ENCODE measurements around the gene PCMT1.

Gene PCMT1

DNA sequence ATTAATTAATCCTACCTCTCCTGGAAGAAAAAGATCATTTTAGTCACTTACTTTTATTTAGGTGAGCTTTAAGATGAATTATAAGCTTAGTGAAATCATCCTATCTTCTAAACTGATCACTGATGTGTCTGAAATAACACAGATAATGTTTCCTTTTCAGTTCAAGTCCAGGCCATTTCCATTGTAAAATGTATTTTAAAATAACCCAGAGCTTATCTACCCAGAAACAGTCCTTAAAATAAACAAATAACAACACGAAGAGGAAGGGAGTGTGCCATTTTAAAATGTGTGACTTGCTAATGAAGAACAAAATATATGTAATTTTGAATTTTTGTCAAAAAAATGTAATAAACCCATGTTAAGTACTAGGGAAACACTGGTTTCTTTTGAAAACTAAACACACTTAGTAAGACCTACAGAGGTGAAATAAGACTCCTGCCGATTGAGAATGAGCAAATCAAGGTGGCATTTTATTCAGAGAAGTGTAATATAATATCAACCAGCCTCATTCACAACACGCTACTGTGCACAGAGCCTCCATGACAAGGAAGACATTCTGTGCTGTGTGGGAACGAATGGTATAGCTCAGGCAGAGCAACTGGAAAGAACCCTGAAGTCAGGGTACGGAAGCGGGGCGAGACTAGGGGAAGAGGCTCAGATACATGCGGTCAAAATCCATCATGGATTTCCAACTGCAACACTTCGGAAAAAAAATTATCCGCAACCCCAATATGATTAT is 106.9 kb downstream of the PCMT1 start:
- DNase-seq: no peak

GRCh38 chr6:149857541-149857940 is 108.0 kb downstream of the PCMT1 start:
- no peak for DNase-seq

DNA sequence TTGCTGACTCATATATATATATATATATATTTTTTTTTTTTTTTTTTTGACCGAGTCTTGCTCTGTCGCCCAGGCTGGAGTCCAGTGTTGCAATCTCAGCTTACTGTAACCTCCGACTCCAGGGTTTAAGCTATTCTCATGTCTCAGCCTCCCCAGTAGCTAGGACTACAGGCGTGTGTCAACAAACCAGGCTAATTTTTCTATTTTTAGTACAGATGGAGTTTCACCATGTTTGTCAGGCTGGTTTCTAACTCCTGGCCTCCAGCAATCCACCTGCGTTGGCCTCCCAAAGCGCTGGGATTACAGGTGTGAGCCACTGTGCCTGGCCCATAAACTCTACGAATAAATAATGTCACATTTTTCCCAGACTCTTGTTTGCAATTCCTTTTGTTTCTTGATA is 109.8 kb downstream of the PCMT1 start:
- no peak for DNase-seq

- no peak for DNase-seq
Observed at GRCh38 chr6:149859938-149860337, 110.4 kb downstream of the PCMT1 start.

- DNase-seq: no peak
Observed at GRCh38 chr6:149860513-149860833, 110.9 kb downstream of the PCMT1 start.

Data from DMS79 (cell line).